PFSK-1 (cell line): ENCODE measurements around the gene MEX3A.

Experiments used
- FOXP2 ChIP-seq: optimal IDR thresholded peaks from 2 replicates; pipeline ENCODE3; 2011; ENCODE audit warnings: borderline replicate concordance, control low read depth, inconsistent platforms; ENCODE audit not compliant: insufficient read depth; ENCODE audit errors: extremely low read length, extremely low read depth
- POLR2AphosphoS5 ChIP-seq: IDR thresholded peaks from 2 replicates; pipeline ENCODE4 v1.6.1; 2012; ENCODE audit warnings: low read depth, mild to moderate bottlenecking, control low read depth, low read length, moderate library complexity
- REST ChIP-seq, 2 experiments: IDR thresholded peaks; 2 replicates each; pipeline versions ENCODE4 v1.6.1 to v1.8.0; 2011 to 2012; ENCODE audit warnings: low read depth in 2 of 2, low read length in 2 of 2, control low read depth in 1 of 2, inconsistent platforms in 1 of 2, mild to moderate bottlenecking in 1 of 2, moderate library complexity in 1 of 2; ENCODE audit not compliant: insufficient read depth in 1 of 2
- SIN3A ChIP-seq: IDR thresholded peaks from 2 replicates; pipeline ENCODE4 v1.6.1; 2012; ENCODE audit warnings: mild to moderate bottlenecking, low read length, moderate library complexity, borderline replicate concordance; ENCODE audit not compliant: insufficient read depth
- TAF1 ChIP-seq: IDR thresholded peaks from 2 replicates; pipeline ENCODE4 v1.6.1; 2012; ENCODE audit warnings: low read length, control low read depth, borderline replicate concordance; ENCODE audit not compliant: insufficient read depth

Gene MEX3A

GRCh38 chr1:156106624-156107488, 24.6 kb upstream of the MEX3A start:
- no peak for TF ChIP-seq POLR2AphosphoS5
- no peak for TF ChIP-seq FOXP2
- TF ChIP-seq TAF1, result no peak
- no peak for TF ChIP-seq REST (IDR thresholded peaks at IDR 0.05; ENCODE audit: insufficient read depth in 1 of 2, low read depth in 2 of 2, low read length in 2 of 2)
- no peak for TF ChIP-seq SIN3A

GRCh38 chr1:156104861-156105832, 22.9 kb upstream of the MEX3A start:
- TF ChIP-seq FOXP2, result no peak
- no peak for TF ChIP-seq REST (IDR thresholded peaks at IDR 0.05; ENCODE audit: insufficient read depth in 1 of 2, low read depth in 2 of 2, low read length in 2 of 2)
- TF ChIP-seq SIN3A, result no peak
- TF ChIP-seq TAF1, result no peak
- TF ChIP-seq POLR2AphosphoS5, result no peak

GRCh38 chr1:156104065-156104810, 22.0 kb upstream of the MEX3A start:
- TF ChIP-seq FOXP2, result no peak
- no peak for TF ChIP-seq POLR2AphosphoS5
- TF ChIP-seq REST (IDR thresholded peaks at IDR 0.05; ENCODE audit: insufficient read depth in 1 of 2, low read depth in 2 of 2, low read length in 2 of 2), result no peak
- no peak for TF ChIP-seq TAF1

- no peak for TF ChIP-seq TAF1
- TF ChIP-seq REST (IDR thresholded peaks at IDR 0.05; ENCODE audit: insufficient read depth in 1 of 2, low read depth in 2 of 2, low read length in 2 of 2), result no peak
- TF ChIP-seq POLR2AphosphoS5, result no peak
- TF ChIP-seq FOXP2, result no peak
- TF ChIP-seq SIN3A, result no peak
These were observed 21.3 kb upstream of the MEX3A start for GRCh38 chr1:156103521-156103947.
